Large intestine (tissue), 3 donors: ENCODE results near the gene SORBS1. TPM values are rescaled to one million over a fixed set of nuclear protein-coding genes. Genes with fewer than 3 reads are reported as not detected.

Experiments
- DNase-seq, 2 donors: peaks; one replicate each; pipeline versions ENCODE4 v3.0.0 to v3.0.0-alpha.2; 2013
- H3K27ac ChIP-seq: one replicate; pipeline ENCODE4 v1.5.1; 2013; ENCODE audit warnings: low read length
- H3K27me3 ChIP-seq: 2 replicates; pipeline ENCODE4 v1.6.1; 2013; ENCODE audit warnings: low read length; ENCODE audit not compliant: control insufficient read depth, insufficient read depth
- H3K36me3 ChIP-seq: 2 replicates; pipeline ENCODE4 v1.6.1; 2013; ENCODE audit warnings: low read length; ENCODE audit not compliant: control insufficient read depth, insufficient read depth
- H3K4me1 ChIP-seq: one replicate; pipeline ENCODE4 v1.6.1; 2013; ENCODE audit warnings: low read length; ENCODE audit not compliant: control insufficient read depth, insufficient read depth
- H3K4me3 ChIP-seq: one replicate; pipeline ENCODE4 v1.5.1; 2013; ENCODE audit warnings: low read length
- H3K9me3 ChIP-seq: one replicate; pipeline ENCODE4 v1.6.1; 2013; ENCODE audit warnings: mild to moderate bottlenecking, low read depth, low read length, moderate library complexity; ENCODE audit not compliant: control insufficient read depth
- WGBS: methylation state at CpG from one replicate; pipeline ENCODE4 v1.1.5; 2013; ENCODE audit warnings: low lambda C conversion rate; ENCODE audit not compliant: insufficient coverage; 5-methylcytosine and 5-hydroxymethylcytosine counted together
- polyA plus RNA-seq: library from polyadenylated mRNA; unstranded; fragments of 120-200 nt; gene quantifications from one replicate; pipeline ENCODE4 v1.2.1, GENCODE V29; 2013

SORBS1 gene
- polyA plus RNA-seq, 1 donor, result 60.2 TPM

GRCh38 chr10:95462740-95463667 lies 98.2 kb downstream of the SORBS1 start:
- no peak overlapping the region for H3K4me3 ChIP-seq
- DNase-seq, result no peak
- no peaks in the 10 kb centered on the region for H3K27me3 ChIP-seq
- no peaks in the 10 kb centered on the region for H3K9me3 ChIP-seq
- peaks cover 20% of the 10 kb centered on the region for H3K4me1 ChIP-seq
- no peaks in the 10 kb centered on the region for H3K36me3 ChIP-seq
- WGBS, result no CpG with 5 or more reads among the region's 1 CpG
- H3K27ac ChIP-seq, result no peak overlapping the region

- DNase-seq, result no peak
- peaks cover 17% of the 10 kb centered on the region for H3K4me1 ChIP-seq
- no peak overlapping the region for H3K27ac ChIP-seq
- H3K36me3 ChIP-seq, result no peaks in the 10 kb centered on the region
- no peak overlapping the region for H3K4me3 ChIP-seq
- no peaks in the 10 kb centered on the region for H3K27me3 ChIP-seq
- WGBS, result no CpG with 5 or more reads among the region's 4 CpGs
- H3K9me3 ChIP-seq, result no peaks in the 10 kb centered on the region
These were observed 99.6 kb downstream of the SORBS1 start for GRCh38 chr10:95461611-95462010.

GRCh38 chr10:95459446-95460045 lies 101.6 kb downstream of the SORBS1 start:
- H3K9me3 ChIP-seq, result no peaks in the 10 kb centered on the region
- WGBS, result no CpG with 5 or more reads among the region's 9 CpGs
- DNase-seq, result peak in 1 of 2 donors; percentile 40
- H3K4me3 ChIP-seq, result no peak overlapping the region
- no peak overlapping the region for H3K27ac ChIP-seq
- H3K4me1 ChIP-seq, result peaks cover 22% of the 10 kb centered on the region
- no peaks in the 10 kb centered on the region for H3K36me3 ChIP-seq
- H3K27me3 ChIP-seq, result no peaks in the 10 kb centered on the region

- Histone ChIP-seq H3K36me3 (no peaks in the 10 kb centered on the region), H3K4me1 (peaks cover 22% of the 10 kb centered on the region), H3K4me3 (no peak overlapping the region), H3K27ac (no peak overlapping the region), H3K9me3 (no peaks in the 10 kb centered on the region), H3K27me3 (no peaks in the 10 kb centered on the region)
- WGBS, result no CpG with 5 or more reads among the region's 1 CpG
- DNase-seq, result no peak
These were observed 102.3 kb downstream of the SORBS1 start for GRCh38 chr10:95458871-95459270.

- Histone ChIP-seq H3K27ac (no peak overlapping the region), H3K27me3 (no peaks in the 10 kb centered on the region), H3K36me3 (no peaks in the 10 kb centered on the region), H3K4me3 (no peak overlapping the region), H3K4me1 (peaks cover 22% of the 10 kb centered on the region), H3K9me3 (no peaks in the 10 kb centered on the region)
- no peak for DNase-seq
- 83% methylated on average over 1 of the region's 2 CpGs for WGBS
These were observed 103.2 kb downstream of the SORBS1 start for GRCh38 chr10:95458014-95458413.

GRCh38 chr10:95457319-95457886 lies 103.8 kb downstream of the SORBS1 start:
- peaks cover 22% of the 10 kb centered on the region for H3K4me1 ChIP-seq
- H3K9me3 ChIP-seq, result no peaks in the 10 kb centered on the region
- H3K27ac ChIP-seq, result no peak overlapping the region
- H3K36me3 ChIP-seq, result no peaks in the 10 kb centered on the region
- H3K4me3 ChIP-seq, result no peak overlapping the region
- no peak for DNase-seq
- no CpG with 5 or more reads among the region's 5 CpGs for WGBS
- H3K27me3 ChIP-seq, result no peaks in the 10 kb centered on the region

- peak overlapping the region; percentile 1 for H3K27ac ChIP-seq
- no peak for DNase-seq
- 80% methylated on average over 1 of the region's 2 CpGs for WGBS
These were observed 104.7 kb downstream of the SORBS1 start for GRCh38 chr10:95456516-95456915.

GRCh38 chr10:95454940-95455339 lies 106.2 kb downstream of the SORBS1 start:
- no peak overlapping the region for H3K27ac ChIP-seq
- H3K4me3 ChIP-seq, result no peak overlapping the region
- H3K36me3 ChIP-seq, result no peaks in the 10 kb centered on the region
- no peak for DNase-seq
- no CpG with 5 or more reads among the region's 4 CpGs for WGBS
- H3K4me1 ChIP-seq, result peaks cover 22% of the 10 kb centered on the region
- no peaks in the 10 kb centered on the region for H3K9me3 ChIP-seq
- H3K27me3 ChIP-seq, result no peaks in the 10 kb centered on the region

More at GRCh38 chr10:95456516-95456915, 104.7 kb downstream of the SORBS1 start:
- Histone ChIP-seq H3K27me3 (no peaks in the 10 kb centered on the region), H3K36me3 (no peaks in the 10 kb centered on the region), H3K4me1 (peaks cover 22% of the 10 kb centered on the region), H3K4me3 (no peak overlapping the region), H3K9me3 (no peaks in the 10 kb centered on the region)

- Histone ChIP-seq H3K4me1 (peaks cover 18% of the 10 kb centered on the region), H3K27me3 (no peaks in the 10 kb centered on the region), H3K36me3 (no peaks in the 10 kb centered on the region), H3K27ac (no peak overlapping the region), H3K9me3 (no peaks in the 10 kb centered on the region), H3K4me3 (no peak overlapping the region)
- WGBS, result no CpG with 5 or more reads among the region's 3 CpGs
- DNase-seq, result no peak
These were observed 106.8 kb downstream of the SORBS1 start for GRCh38 chr10:95454356-95454755.
